A673 (cell line): Measurements from ENCODE around the gene MYLK3. TPM values are rescaled to one million over a fixed set of nuclear protein-coding genes. Genes with fewer than 3 reads are reported as not detected.

Experiments
- BruUV-seq: library from RNA; stranded (reverse); fragments of 400-500 nt; replicated peaks from 2 replicates; lab custom pipeline; 2021; lab: Mats Ljungman, UMichigan
- CTCF ChIA-PET: fragments of 300-600 bp; sonication (Branson Sonifier 250); formaldehyde crosslinking; loops from one replicate; lab custom pipeline; 2022; ENCODE audit warnings: antibody characterized with exemption; lab: Charles Lee
- POLR2A ChIA-PET: fragments of 300-600 bp; sonication (Branson Sonifier 250); formaldehyde crosslinking; loops from one replicate; lab custom pipeline; 2022; ENCODE audit warnings: antibody characterized with exemption; ENCODE audit not compliant: low non-redundant PET; lab: Charles Lee
- DNase-seq: peaks from one replicate; pipeline ENCODE4 v3.0.0-alpha.2; 2015; ENCODE audit warnings: low spot score
- H3K27ac ChIP-seq: fragments of 200-600 bp; sonication (generic); 2 replicates; pipeline ENCODE4 v1.5.1; 2016; ENCODE audit warnings: mixed run types, low read depth, mild to moderate bottlenecking, mixed read lengths, antibody characterized with exemption, low read length; ENCODE audit not compliant: poor library complexity, severe bottlenecking
- H3K27me3 ChIP-seq: fragments of 200-600 bp; sonication (generic); replicated peaks from 2 replicates; pipeline ENCODE4 v1.6.1; 2017; ENCODE audit warnings: mixed run types, low read depth, mild to moderate bottlenecking, mixed read lengths, antibody characterized with exemption, low read length; ENCODE audit not compliant: insufficient read depth, poor library complexity
- H3K36me3 ChIP-seq: fragments of 200-600 bp; sonication (generic); 2 replicates; pipeline ENCODE4 v1.6.1; 2016; ENCODE audit warnings: mixed run types, mild to moderate bottlenecking, mixed read lengths, antibody characterized with exemption, low read length; ENCODE audit not compliant: insufficient read depth, poor library complexity, severe bottlenecking
- H3K4me1 ChIP-seq: fragments of 200-600 bp; sonication (generic); 2 replicates; pipeline ENCODE4 v1.6.1; 2017; ENCODE audit warnings: mixed run types, mild to moderate bottlenecking, mixed read lengths, antibody characterized with exemption, low read length; ENCODE audit not compliant: insufficient read depth, poor library complexity, severe bottlenecking
- H3K4me3 ChIP-seq: fragments of 200-600 bp; sonication (generic); 2 replicates; pipeline ENCODE4 v1.5.1; 2016; ENCODE audit warnings: low read depth, mixed run types, mild to moderate bottlenecking, mixed read lengths, low read length; ENCODE audit not compliant: poor library complexity, severe bottlenecking
- H3K9me3 ChIP-seq: fragments of 200-600 bp; sonication (generic); 2 replicates; pipeline ENCODE4 v1.6.1; 2016; ENCODE audit warnings: mixed run types, low read depth, mild to moderate bottlenecking, mixed read lengths, antibody characterized with exemption, low read length; ENCODE audit not compliant: poor library complexity, severe bottlenecking
- EZH2 ChIP-seq: fragments of 200-600 bp; sonication (generic); IDR thresholded peaks from 2 replicates; pipeline ENCODE4 v1.6.1; 2017; ENCODE audit warnings: borderline replicate concordance, low read depth, mild to moderate bottlenecking, mixed read lengths, antibody characterized with exemption, low read length; ENCODE audit not compliant: poor library complexity, severe bottlenecking
- intact Hi-C: fragments of 100-400 bp; cut with micrococcal nuclease; formaldehyde crosslinking; loops from one replicate; pipeline ENCODE4 v1.10.0; 2022; ENCODE audit not compliant: unreplicated experiment
- total RNA-seq: library from RNA; stranded (reverse); gene quantifications from 2 replicates; pipeline ENCODE4 v1.2.3, GENCODE V29; 2021
- TF ChIP-seq, protein P1 (sequence below): fragments of 300-800, 200-600 bp; sonication (generic); conservative IDR thresholded peaks from 2 replicates; pipeline ENCODE4 v1.5.1; 2017; ENCODE audit warnings: low read depth, mild to moderate bottlenecking, antibody characterized with exemption, low read length, moderate library complexity, mixed read lengths

MYLK3 gene
- total RNA-seq, 1 experiment from 2014 or later = 0.77 TPM

- Histone ChIP-seq H3K9me3 (peaks cover 10% of the 10 kb centered on the region), H3K4me3 (no peak overlapping the region), H3K36me3 (no peaks in the 10 kb centered on the region), H3K4me1 (no peaks in the 10 kb centered on the region), H3K27ac (no peak overlapping the region), H3K27me3 (no peaks in the 10 kb centered on the region)
- no TSS peak for BruUV-seq
- TF ChIP-seq, protein P1, sequence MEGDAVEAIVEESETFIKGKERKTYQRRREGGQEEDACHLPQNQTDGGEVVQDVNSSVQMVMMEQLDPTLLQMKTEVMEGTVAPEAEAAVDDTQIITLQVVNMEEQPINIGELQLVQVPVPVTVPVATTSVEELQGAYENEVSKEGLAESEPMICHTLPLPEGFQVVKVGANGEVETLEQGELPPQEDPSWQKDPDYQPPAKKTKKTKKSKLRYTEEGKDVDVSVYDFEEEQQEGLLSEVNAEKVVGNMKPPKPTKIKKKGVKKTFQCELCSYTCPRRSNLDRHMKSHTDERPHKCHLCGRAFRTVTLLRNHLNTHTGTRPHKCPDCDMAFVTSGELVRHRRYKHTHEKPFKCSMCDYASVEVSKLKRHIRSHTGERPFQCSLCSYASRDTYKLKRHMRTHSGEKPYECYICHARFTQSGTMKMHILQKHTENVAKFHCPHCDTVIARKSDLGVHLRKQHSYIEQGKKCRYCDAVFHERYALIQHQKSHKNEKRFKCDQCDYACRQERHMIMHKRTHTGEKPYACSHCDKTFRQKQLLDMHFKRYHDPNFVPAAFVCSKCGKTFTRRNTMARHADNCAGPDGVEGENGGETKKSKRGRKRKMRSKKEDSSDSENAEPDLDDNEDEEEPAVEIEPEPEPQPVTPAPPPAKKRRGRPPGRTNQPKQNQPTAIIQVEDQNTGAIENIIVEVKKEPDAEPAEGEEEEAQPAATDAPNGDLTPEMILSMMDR = no peak
- TF ChIP-seq EZH2 = no peak
- POLR2A ChIA-PET = no interaction called here
- intact Hi-C loops = loop anchor here (10.0 kb wide), 1 partner anchor 109 kb away; the partner anchor contains the start of genes ORC6 and VPS35
- DNase-seq = no peak
- CTCF ChIA-PET = no interaction called here
Observed at GRCh38 chr16:46793841-46794240, 45.7 kb upstream of the MYLK3 start.

DNA sequence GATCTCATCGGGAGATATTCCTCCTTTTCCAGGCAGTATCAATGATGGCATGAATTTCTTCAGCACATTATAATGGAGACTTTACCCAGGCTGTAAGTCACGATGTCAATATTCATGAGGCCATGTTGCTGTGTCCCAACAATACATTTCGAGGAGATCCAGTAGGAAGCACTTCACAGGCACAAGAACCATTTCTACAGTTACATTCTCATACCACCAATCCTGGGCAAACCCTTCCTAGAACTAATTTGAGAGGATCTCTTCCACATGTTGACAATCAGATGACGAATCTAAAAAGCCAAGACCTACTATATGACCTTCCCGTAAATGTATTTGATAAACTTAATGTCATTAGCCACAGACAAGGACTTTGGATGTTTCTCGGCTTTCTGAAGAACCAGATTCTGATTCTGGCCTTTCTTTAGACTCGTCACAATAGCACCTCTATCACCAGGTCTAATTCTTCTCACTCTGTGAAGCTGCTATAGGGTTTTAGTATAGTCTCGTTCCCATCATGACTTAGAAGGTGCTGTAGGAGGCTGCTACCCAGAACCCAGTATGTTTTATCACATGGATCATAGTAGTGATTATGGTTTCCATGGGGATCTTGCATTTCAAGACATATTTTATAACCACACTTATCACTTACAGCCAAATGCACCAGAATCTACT is 42.6 kb upstream of the MYLK3 start:
- Histone ChIP-seq H3K9me3 (peaks cover 10% of the 10 kb centered on the region), H3K4me3 (peak overlapping the region; percentile 58), H3K4me1 (no peaks in the 10 kb centered on the region), H3K27ac (peak overlapping the region; percentile 27), H3K27me3 (no peaks in the 10 kb centered on the region), H3K36me3 (no peaks in the 10 kb centered on the region)
- intact Hi-C loops = loop anchor here (10.0 kb wide), 1 partner anchor 106 kb away; the partner anchor contains the start of genes ORC6 and VPS35
- TF ChIP-seq, protein P1 = no peak
- TF ChIP-seq EZH2 = no peak
- no TSS peak for BruUV-seq
- DNase-seq = peak; percentile 7
- ChIA-PET CTCF (no interaction called here), POLR2A (no interaction called here)

DNA sequence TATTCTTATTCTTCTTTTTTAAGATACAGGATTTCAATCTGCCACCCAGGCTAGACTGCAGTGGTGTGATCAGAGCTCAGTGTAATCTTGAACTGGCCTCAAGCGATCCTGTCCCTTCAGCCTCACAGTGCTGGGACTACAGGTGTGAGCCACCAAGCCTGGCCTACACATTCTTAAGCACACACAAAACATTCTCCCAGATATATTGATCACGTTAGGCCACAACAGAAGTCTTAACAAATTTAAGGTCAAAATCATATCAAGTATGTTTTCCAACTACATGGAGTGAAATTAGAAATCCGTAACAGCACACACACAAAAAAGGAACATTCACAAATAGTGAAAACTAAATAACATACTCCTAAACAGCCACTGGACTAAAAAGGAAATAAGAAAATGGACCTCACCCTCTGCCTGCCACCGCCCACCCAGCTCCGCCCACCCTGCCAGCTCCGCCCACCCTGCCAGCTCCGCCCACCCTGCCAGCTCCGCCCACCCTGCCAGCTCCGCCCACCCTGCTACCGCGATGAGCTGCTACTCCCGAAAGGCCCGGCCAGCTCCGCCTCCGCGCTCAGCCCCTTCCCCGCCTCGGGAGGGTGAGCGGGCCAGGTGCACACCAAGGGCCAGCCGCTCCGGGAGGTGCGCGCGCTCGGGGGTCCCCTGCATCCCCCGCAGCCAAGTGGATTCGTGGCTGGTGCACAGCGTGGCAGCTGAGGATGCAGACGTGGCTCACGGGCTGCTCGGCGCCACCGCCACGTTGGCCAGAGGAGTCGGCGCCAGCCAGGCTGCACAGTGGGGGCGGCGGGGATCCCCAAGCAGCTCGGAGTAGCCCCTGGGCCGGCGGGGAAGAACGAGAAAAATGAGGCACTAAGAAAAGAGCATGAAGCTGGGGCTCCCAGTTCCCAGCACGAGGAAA is 41.6 kb upstream of the MYLK3 start:
- POLR2A ChIA-PET = no interaction called here
- BruUV-seq = no TSS peak
- peak overlapping the region; percentile 27 for H3K27ac ChIP-seq

More for the DNA sequence above, 41.6 kb upstream of the MYLK3 start:
- DNase-seq = peak; percentile 70
- CTCF ChIA-PET = interaction anchor here (1.1 kb wide), 1 partner anchor 12 kb away, joined by 3 read pairs; no protein-coding TSS in a partner anchor
- Histone ChIP-seq H3K36me3 (no peaks in the 10 kb centered on the region), H3K9me3 (peaks cover 6% of the 10 kb centered on the region), H3K4me1 (no peaks in the 10 kb centered on the region), H3K27me3 (no peaks in the 10 kb centered on the region), H3K4me3 (peak overlapping the region; percentile 58)
- TF ChIP-seq EZH2 = no peak
- TF ChIP-seq, protein P1 = no peak
- intact Hi-C loops = loop anchor here (10.0 kb wide), 1 partner anchor 105 kb away; the partner anchor contains the start of genes ORC6 and VPS35
